Heart left ventricle (tissue), 16 donors: ENCODE data around the gene DAB2. TPM values are rescaled to one million over a fixed set of nuclear protein-coding genes. Genes with fewer than 3 reads are reported as not detected.

Source experiments
- ATAC-seq, 4 donors: fragments of 200-7000 bp; cut with Tn5 transposase; one replicate each; pipeline ENCODE4 v1.9.1; 2020 to 2022; ENCODE audit warnings: moderate library complexity in 4 of 4, mild to moderate bottlenecking in 3 of 4, moderate number of reproducible peaks in 1 of 4
- DNase-seq, 5 donors: peaks; one replicate each; pipeline ENCODE4 v3.0.0-alpha.2; 2020
- H3K27ac ChIP-seq, 12 donors: fragments of 200-600 bp; sonication (generic) in 4 of 12; one replicate each; pipeline versions ENCODE4 v1.5.0 to v1.8.0; 2016 to 2022; ENCODE audit warnings: mild to moderate bottlenecking in 2 of 12
- H3K27me3 ChIP-seq, 9 donors: fragments of 200-600 bp; sonication (generic) in 2 of 9; one replicate each; pipeline versions ENCODE4 v1.5.1 to v1.8.0; 2016 to 2022; ENCODE audit warnings: mild to moderate bottlenecking in 3 of 9
- H3K36me3 ChIP-seq, 9 donors: fragments of 200-600 bp; sonication (generic) in 2 of 9; one replicate each; pipeline versions ENCODE4 v1.5.0 to v1.8.0; 2018 to 2022; ENCODE audit warnings: mild to moderate bottlenecking in 2 of 9
- H3K4me1 ChIP-seq, 12 donors: fragments of 200-600 bp; sonication (generic) in 4 of 12; one replicate each; pipeline versions ENCODE4 v1.5.0 to v1.8.0; 2016 to 2022; ENCODE audit warnings: mild to moderate bottlenecking in 3 of 12
- H3K4me3 ChIP-seq, 12 donors: fragments of 200-600 bp; sonication (generic) in 4 of 12; one replicate each; pipeline versions ENCODE4 v1.5.0 to v1.8.0; 2017 to 2022; ENCODE audit warnings: mild to moderate bottlenecking in 9 of 12, moderate library complexity in 4 of 12
- H3K9me3 ChIP-seq, 12 donors: fragments of 200-600 bp; sonication (generic) in 4 of 12; one replicate each; pipeline versions ENCODE4 v1.5.0 to v1.8.0; 2016 to 2022; ENCODE audit warnings: mild to moderate bottlenecking in 1 of 12
- CTCF ChIP-seq, 12 donors: fragments of 200-600 bp; sonication (generic) in 4 of 12; IDR thresholded peaks; one replicate each; pipeline versions ENCODE4 v1.5.0 to v1.8.0; 2018 to 2022; ENCODE audit warnings: antibody characterized with exemption in 12 of 12, mild to moderate bottlenecking in 5 of 12
- POLR2A ChIP-seq, 2 donors: fragments of 450-650 bp; IDR thresholded peaks; one replicate each; pipeline ENCODE4 v1.6.1; 2017; ENCODE audit warnings: antibody characterized with exemption in 2 of 2, mild to moderate bottlenecking in 2 of 2, moderate library complexity in 2 of 2
- WGBS, 4 donors: extraction: QIAGEN DNeasy Blood & Tissue Kit in 2 of 4; methylation state at CpG; one replicate each; pipeline versions ENCODE4 v1.1.5 to v1.1.7; 2013 to 2018; 5-methylcytosine and 5-hydroxymethylcytosine counted together
- intact Hi-C, 10 donors: fragments of 100-400 bp; cut with DNase I; formaldehyde crosslinking; loops; one replicate each; pipeline versions ENCODE4 v1.11.1 to v1.14.2; 2022
- polyA plus RNA-seq, 2 donors: library from polyadenylated mRNA; stranded (reverse); fragments of 200-250 nt; gene quantifications; one replicate each; pipeline ENCODE4 v1.2.3, GENCODE V29; 2013
- total RNA-seq, 9 donors: library from RNA; depleted of rRNA in 2 of 9; stranded (reverse); fragments of >200 nt in 2 of 9; fragmentation: NEBNext Ultra II Directional in 3 of 9; extraction: Animal tissue kit (Norgen Biotek cat#: 25700) in 3 of 9; gene quantifications; one replicate each; pipeline versions ENCODE4 v1.1.0 to v1.2.4, GENCODE V29; 2016 to 2023
- donor health status: ischemic (EF 13 %, LVEDD 7.1; RV severe dilation, severe dysfunction).
- donor health status: healthy with polysubstance abuse.
- donor health status: DM: no; HTN: yes; CAD: no.
- donor health status: DM: no; HTN: no; CAD: no.
- donor health status: ischemic (EF 25% LVEDD 6.9; RV normal size, moderate dysfunction).
- donor health status: ischemic (EF 25% LVEDD 5.7; RV mildly dilated, moderate dysfunction).
- donor health status: healthy.
- donor health status: DM: yes; HTN: yes; CAD: no.
- donor health status: ischemic (EF 35%, LVEDD 5.7; RV mildly dilated, moderate dysfunction).
- donor health status: nonischemic (EF 11% LVEDD 7.7; RV severe dilation, severe dysfunction).
- donor health status: DM: yes; HTN: yes; CAD: no.
- donor health status: PGD.
- donor health status: ischemic (EF 29% LVEDD 5.4; RV normal size, mild dysfunction).
- donor health status: nonischemic (EF 23%, LVEDD 6.1; RV moderate dilation, normal function).

Gene DAB2
- total and polyA plus RNA-seq, 11 donors = 7.8 to 157 (median 24.9) TPM

- Histone ChIP-seq H3K9me3 (no peaks in the 10 kb centered on the region), H3K4me1 (peaks cover 0 to 12% (median 0%) of the 10 kb centered on the region in 12 donors), H3K4me3 (no peak overlapping the region), H3K27me3 (no peaks in the 10 kb centered on the region), H3K27ac (no peak overlapping the region), H3K36me3 (no peaks in the 10 kb centered on the region)
- ATAC-seq (no peak), DNase-seq (no peak)
- TF ChIP-seq CTCF (IDR thresholded peaks at IDR 0.05) = no peak
- intact Hi-C loops = no loop called here
- WGBS, 4 donors = 95 to 96% (median 96%) methylated on average over 12 of the region's 12 CpGs
Measured at GRCh38 chr5:39447968-39448367, 23.2 kb upstream of the DAB2 start.

- H3K27ac ChIP-seq = no peak overlapping the region
Measured at GRCh38 chr5:39447059-39447458, 22.3 kb upstream of the DAB2 start.

GRCh38 chr5:39446231-39446630 is 21.5 kb upstream of the DAB2 start:
- WGBS, 4 donors = 76 to 89% (median 83%) methylated on average over 3 of the region's 3 CpGs
- TF ChIP-seq POLR2A (IDR thresholded peaks at IDR 0.05) (no peak), CTCF (IDR thresholded peaks at IDR 0.05) (no peak)
- intact Hi-C loops = no loop called here
- Histone ChIP-seq H3K27ac (no peak overlapping the region), H3K9me3 (no peaks in the 10 kb centered on the region), H3K36me3 (no peaks in the 10 kb centered on the region), H3K4me1 (peaks cover 0 to 23% (median 6%) of the 10 kb centered on the region in 12 donors), H3K27me3 (no peaks in the 10 kb centered on the region), H3K4me3 (no peak overlapping the region)
- ATAC-seq (no peak), DNase-seq (no peak)

More at GRCh38 chr5:39447059-39447458, 22.3 kb upstream of the DAB2 start:
- Histone ChIP-seq H3K9me3 (no peaks in the 10 kb centered on the region), H3K27me3 (no peaks in the 10 kb centered on the region), H3K4me1 (peaks cover 0 to 14% (median 0%) of the 10 kb centered on the region in 12 donors), H3K4me3 (no peak overlapping the region), H3K36me3 (no peaks in the 10 kb centered on the region)
- ATAC-seq (no peak), DNase-seq (no peak)
- 76 to 80% (median 77%) methylated on average over 3 of the region's 3 CpGs for WGBS, 4 donors
- intact Hi-C loops = no loop called here
- TF ChIP-seq POLR2A (IDR thresholded peaks at IDR 0.05) (no peak), CTCF (IDR thresholded peaks at IDR 0.05) (no peak)

GRCh38 chr5:39443911-39444310 is 19.1 kb upstream of the DAB2 start:
- 97 to 100% (median 98%) methylated on average over 2 of the region's 2 CpGs for WGBS, 4 donors
- H3K27ac ChIP-seq = no peak overlapping the region
- DNase-seq = no peak
- H3K4me3 ChIP-seq = no peak overlapping the region
- H3K27me3 ChIP-seq = no peaks in the 10 kb centered on the region
- no peaks in the 10 kb centered on the region for H3K36me3 ChIP-seq
- no peak for ATAC-seq
- intact Hi-C loops = no loop called here
- TF ChIP-seq CTCF (IDR thresholded peaks at IDR 0.05) (no peak), POLR2A (IDR thresholded peaks at IDR 0.05) (no peak)
- peaks cover 0 to 37% (median 11%) of the 10 kb centered on the region in 12 donors for H3K4me1 ChIP-seq
- no peaks in the 10 kb centered on the region for H3K9me3 ChIP-seq
